COR-L47 (cell line): ENCODE measurements around the gene AMER2.

Experiments used
- DNase-seq: peaks from one replicate; lab custom pipeline; 2025; lab: John Stamatoyannopoulos, UW

Gene AMER2

GRCh38 chr13:25171517-25172302 is at the start of gene AMER2:
Gene AMER2, minus strand, starts transcription at chr13:25172288. Its CDS starts 669 bp downstream, at chr13:25171619.
- peak; percentile 81 for DNase-seq

- DNase-seq, result no peak
Measured at GRCh38 chr13:25218019-25218418, 45.9 kb upstream of the AMER2 start.

DNA sequence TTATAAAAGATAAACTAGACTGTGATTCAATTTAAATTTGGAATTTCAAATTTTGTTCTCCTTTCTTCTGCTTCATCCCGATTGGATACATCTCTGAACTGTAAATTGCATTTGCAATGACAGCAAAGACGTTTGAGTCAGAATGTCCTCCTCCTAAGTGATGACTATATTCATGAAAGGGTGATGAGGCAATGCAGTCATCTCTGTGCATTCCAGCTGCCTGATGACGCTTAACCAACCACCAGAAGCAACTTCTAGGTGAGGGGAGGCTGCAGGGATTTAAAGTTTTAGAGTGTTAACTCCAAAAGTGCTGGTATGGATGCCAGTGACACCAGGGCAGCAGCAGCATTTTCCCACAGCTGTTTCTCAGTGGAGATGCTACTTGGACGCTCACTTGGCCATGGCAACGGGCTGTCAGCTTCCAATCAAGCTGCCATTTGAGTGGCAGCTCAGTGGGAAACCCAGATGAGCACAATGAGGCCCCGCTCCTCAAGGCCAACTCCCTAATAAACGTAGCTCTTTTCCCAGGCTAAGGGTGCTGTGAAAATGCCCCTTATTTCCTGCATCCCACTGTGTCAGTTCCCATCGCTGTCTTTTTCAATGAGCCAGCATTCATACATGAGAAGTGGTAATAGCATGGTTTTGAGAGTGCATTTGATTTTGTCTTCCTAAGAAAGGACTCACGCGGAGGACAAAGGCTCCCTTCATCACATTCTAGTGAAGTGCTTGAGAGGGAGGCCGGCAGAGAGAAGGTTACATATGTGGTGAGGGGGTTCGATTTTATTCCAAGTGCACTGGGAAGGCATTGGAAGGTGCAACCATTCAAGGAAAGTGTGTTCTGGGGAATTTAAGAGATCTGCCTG is 45.2 kb upstream of the AMER2 start:
- no peak for DNase-seq

DNA sequence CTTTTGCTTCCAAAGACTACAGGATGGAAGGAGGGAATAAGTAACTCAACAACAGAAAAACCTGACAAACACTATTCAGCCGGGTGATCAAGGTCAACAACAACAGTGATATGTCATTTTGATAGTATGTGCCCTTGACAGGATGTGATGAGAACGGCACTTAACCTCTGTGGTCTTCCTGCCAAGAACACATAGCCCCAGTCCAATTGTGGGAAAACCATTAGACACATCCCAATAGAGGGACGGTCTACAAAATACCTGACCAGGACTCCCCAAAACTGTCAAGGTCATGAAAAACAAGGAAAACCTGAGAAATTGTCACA is 43.1 kb upstream of the AMER2 start:
- no peak for DNase-seq

DNA sequence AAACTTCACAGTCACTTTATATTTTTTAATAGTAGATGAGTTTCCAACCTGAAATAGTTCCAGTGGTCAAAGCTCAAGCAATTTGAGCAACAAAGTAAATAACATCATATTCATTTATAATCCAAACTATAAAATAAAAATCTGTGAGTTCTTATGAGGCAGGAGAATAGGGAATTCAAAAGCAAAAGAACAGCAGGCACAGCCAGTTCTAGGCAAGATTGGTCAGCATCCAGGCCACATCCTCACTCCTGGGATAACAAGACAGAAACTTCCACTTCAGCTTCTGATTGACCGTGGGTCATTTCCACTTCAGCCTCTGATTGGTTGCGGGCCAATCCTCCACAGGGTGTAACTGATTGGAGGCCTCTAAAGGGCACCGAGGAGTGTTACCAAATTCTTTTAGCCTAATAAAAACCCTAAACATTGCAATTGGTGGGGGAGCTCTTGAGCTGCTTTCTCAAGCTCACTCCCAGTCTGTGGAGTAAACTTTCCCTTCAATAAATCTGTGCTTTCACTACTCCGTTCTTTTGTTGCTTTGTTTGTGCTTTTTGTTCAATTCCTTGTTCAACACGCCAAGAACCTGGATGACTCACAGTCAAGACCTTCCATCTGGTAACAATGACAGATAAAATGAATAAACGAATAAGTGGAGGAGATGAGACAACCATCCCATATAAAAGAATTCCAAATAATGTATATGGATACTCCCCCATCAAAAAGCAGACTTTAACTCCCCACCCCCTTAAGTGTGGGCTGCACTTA is 42.6 kb upstream of the AMER2 start:
- DNase-seq, result no peak

- DNase-seq, result no peak
Measured at GRCh38 chr13:25213715-25214114, 41.6 kb upstream of the AMER2 start.

DNA sequence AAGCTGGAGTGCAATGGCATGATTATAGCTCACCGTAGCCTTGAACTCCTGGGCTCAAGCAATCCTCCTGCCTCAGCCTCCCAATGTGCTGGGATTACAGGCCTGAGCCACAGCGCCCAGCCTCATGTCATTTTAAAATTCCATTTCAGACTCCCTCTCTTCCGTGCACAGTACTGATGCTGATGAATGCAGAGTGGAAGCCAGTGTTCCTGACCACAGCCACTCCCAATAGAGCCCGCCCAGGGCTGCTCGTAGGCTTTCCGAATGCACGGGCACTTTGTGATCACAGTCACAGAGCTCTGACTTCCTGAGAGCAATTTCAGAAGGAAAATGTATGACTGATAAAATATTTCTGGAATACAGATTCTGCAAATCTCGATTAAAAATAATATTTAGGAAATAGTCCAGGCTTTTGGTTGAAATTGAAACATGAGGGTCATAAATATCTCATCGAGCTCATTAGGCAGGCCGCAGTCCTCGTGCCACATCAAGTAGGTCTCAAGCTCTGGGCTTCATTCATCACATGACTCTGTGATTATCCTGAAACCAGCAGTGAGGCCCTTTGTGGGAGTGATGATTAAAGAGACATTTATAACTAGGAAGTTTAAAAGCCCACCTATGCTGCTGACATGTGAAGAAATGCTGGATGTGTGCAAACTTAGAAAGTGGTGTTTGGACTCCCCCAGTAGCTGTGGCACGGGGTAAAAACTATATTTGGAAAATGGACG is 38.9 kb upstream of the AMER2 start:
- DNase-seq, result no peak

DNA sequence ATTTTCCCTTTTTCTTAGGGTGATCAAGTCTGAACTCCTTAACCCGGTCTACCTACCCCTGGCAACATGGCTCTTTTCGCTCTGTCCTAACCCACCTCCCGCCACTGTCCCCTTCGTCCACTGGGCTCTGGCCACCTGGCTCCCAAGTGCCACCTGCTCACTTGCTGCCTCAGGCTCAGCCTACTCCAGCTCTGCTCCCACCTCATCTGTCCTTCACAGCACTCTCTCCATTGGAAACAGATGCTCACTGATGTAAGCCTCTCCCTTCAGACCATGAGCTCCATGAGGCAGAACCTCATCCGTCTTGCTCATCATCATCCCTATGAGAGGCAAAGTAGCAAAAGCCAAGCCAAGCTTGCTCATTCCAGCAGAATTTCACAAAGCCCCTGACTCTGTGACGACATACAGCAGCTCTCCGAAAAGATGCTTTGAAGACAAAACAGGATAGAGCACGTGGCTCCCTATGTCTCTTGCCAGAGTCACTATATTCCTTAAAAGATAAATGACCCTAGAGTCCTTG is 35.3 kb upstream of the AMER2 start:
- no peak for DNase-seq

DNA sequence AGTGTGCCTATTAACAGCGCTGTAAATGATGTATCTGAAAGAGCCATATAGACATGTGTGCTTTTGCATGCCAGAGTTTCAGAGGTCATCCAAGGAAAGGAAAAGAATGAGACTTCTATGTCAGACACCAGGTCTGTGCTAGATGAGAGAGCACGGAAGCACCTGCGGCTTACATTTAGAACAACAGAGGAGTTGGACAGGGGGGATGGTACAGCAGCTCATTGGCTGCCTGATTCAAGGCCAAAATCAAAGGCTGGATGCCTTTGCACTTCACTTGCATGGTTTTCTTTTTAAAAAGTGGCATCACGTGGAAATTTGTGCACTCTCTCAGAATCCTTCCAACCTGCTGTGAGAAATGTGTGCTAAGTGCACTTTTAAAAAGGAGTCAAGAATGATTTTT is 32.8 kb upstream of the AMER2 start:
- DNase-seq, result no peak

- no peak for DNase-seq
Measured at GRCh38 chr13:25203127-25203740, 31.1 kb upstream of the AMER2 start.

GRCh38 chr13:25200783-25201182 is 28.7 kb upstream of the AMER2 start:
- DNase-seq, result no peak

DNA sequence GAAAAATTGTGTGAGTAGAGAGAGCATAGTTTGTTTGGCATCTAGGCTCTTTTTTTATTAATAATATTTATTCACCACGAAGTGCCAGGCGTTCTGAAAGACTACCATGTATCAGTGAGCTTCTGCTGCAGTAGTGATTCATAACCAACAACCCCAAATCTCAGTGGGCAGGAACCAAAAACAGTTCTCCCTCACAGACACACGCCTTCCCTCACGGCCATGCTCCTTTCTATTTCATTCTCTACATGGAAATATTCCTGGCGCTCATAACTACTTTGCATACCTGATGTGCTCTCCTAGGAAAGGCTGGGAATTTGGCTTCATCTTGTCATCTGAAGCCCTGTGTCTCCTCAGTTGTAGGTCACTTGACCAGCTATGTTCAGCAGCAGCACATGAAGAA is 26.6 kb upstream of the AMER2 start:
- no peak for DNase-seq

DNA sequence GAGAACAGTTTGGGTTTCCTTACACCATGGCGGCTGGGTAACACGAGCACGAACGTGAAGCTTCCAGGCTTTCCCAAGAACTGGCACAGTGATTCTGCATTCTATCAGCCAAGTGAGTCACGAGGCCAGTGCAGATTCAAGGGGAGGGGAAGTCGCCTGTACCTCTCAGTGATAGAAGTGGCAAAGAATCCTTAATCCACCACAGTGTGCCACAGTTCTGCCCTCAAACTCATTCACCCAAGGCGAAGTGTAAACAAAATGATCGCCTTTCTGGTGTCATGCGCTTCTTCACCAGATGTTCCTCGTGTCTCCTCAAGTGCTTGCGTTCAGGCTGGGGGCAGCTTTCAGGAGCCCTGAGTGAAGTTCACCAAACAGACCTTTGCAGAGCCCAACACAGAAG is 24.9 kb upstream of the AMER2 start:
- DNase-seq, result no peak

GRCh38 chr13:25192936-25193335 is 20.8 kb upstream of the AMER2 start:
- DNase-seq, result no peak

- no peak for DNase-seq
Measured at GRCh38 chr13:25192489-25192888, 20.4 kb upstream of the AMER2 start.

GRCh38 chr13:25192052-25192451 is 20.0 kb upstream of the AMER2 start:
- DNase-seq, result no peak

DNA sequence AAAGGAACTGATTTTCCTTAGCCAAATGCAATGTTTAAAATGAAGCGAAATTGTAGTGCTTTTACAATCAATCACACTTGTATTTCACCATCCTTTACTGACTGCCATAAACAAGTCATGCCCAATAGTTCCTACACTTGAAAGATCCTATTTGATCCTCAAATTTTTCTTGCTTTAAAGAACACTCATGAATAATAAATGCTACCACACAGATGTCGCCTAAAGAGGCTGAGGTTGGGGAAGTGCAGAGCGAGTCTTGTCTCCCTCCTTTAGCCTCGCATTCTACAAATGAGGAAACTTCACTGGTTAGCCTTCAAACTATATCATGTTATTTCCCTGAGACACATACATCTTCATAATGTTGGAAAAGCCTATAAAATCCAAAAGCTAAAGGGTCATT is 18.7 kb upstream of the AMER2 start:
- no peak for DNase-seq

DNA sequence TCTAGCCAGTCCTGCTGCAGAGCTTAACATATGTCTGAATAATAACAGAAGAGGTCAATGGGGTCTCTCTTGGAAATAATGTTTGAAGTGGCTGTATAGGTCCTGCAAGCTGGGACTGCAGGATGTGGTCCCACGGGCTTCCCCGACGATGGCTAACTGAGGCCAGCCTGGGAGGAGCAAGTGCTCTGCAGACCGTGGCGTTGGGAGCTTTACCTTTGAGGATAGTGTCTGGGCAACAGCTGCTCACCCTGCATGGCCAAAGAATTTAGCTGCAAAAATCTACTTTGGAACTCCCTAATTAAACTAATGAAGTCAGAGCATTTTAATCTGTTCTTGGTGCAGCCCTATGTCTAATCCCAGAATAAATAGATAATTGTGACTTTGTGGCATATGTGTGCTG is 18.2 kb upstream of the AMER2 start:
- no peak for DNase-seq

GRCh38 chr13:25187596-25187995 is 15.5 kb upstream of the AMER2 start:
- DNase-seq, result no peak

DNA sequence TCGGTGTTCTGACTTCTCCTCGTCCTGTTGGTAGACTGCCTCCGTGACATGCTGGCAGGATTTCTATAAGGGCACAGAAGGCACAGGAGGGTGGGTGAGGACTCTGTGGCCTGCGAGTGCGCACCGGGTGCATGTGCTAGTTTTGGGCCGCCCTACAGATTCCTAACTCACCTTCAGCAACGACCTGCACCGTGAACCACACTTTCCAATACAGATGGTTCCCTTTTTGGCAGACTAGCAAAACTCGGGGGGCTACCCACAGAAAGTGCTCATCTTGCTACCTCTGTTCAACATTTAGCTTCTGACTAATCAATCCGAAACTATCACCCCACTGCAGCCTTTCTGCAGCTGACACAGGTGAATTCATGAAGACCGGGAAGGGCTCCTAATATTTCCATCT is 14.1 kb upstream of the AMER2 start:
- DNase-seq, result no peak

DNA sequence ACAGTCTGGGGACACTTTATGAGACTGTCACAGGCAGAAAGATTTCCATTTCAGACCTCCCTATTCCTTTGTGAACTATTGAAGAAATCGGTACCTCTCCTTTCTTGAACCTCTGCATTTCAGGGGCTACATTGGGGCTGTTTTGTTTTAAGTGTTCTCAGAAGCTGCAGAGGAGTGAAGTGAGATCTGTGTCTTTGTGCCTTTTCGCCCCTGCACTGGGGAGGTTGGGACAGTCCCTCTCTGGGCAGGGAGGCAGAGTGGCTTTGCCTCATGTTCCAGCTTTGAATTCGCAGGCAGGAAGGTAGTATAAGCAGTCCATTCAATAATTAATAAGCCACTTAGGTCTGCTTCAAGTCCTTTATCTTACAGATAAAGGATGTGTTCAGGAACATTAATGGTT is 9.5 kb upstream of the AMER2 start:
- no peak for DNase-seq
